Measurements from ENCODE around the gene RAB7A.

RAB7A gene

DNA sequence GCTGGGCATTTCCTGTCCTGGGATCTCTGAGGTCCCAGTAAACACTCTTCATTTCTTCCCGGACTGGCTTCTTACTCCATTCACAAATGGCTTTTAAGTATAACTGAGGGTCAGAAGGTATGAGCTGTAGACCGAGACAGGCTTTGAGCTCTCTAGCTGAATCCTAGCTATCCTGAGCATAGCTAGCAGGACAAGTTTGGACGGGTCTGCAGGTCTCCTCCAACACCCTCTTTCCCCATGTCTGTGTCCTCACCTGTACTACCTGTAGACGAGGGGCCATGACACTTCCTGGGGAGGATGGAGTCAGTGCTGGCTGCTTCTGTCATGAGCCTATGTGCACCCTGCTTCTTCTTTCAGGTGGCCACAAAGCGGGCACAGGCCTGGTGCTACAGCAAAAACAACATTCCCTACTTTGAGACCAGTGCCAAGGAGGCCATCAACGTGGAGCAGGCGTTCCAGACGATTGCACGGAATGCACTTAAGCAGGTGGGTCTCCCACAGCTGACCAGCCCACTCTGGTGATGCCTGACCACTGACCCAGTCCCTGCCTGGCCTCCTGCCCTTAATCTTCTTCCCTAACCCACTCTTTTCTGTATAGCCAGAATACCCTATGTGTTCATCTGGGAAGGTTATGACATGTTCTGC, 81.3 kb downstream of the RAB7A start:
- ChIA-PET POLR2A (no interaction called here), CTCF (no interaction called here)
- DNase-seq (ENCODE audit: extremely low spot score), result no peak
- TF ChIP-seq ARNT (IDR thresholded peaks at IDR 0.05) (no peak), FOXA1 (IDR thresholded peaks at IDR 0.05) (no peak), FOXM1 (IDR thresholded peaks at IDR 0.05; ENCODE audit: borderline replicate concordance) (no peak), SP1 (IDR thresholded peaks at IDR 0.05) (no peak), L3MBTL2 (conservative IDR thresholded peaks at IDR 0.05) (no peak)

DNA sequence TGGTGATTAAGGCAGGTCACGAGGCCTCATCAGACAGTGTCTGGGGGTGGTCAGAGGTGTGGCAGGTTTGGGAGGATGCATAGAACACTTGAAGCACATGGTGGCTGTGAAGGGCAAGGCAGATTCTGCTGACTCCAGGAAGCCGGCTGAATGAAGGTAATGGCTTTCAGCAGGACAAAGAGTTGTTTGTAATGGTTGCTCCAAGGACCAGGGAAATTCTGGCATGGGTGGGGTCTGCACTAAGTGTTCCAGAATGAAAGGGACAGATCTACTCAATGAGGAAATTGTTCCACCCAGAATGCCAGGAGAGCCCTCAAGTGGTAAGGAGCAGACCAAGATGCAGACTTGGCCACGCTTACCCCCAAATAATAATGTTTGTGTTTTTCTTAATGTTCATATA, 82.7 kb downstream of the RAB7A start:
- TF ChIP-seq L3MBTL2 (conservative IDR thresholded peaks at IDR 0.05), result no peak
- TF ChIP-seq BHLHE40 (IDR thresholded peaks at IDR 0.05; ENCODE audit: borderline replicate concordance), result no peak
- no peak for TF ChIP-seq ELF4 (IDR thresholded peaks at IDR 0.05)
- no peak for TF ChIP-seq TARDBP (IDR thresholded peaks at IDR 0.05)
- CTCF ChIA-PET, result interaction anchor here (0.6 kb wide), 2 partner anchors 8 to 1909 kb away, joined by 3 to 5 read pairs; no protein-coding TSS in a partner anchor
- DNase-seq (ENCODE audit: extremely low spot score), result no peak
- POLR2A ChIA-PET, result no interaction called here

DNA sequence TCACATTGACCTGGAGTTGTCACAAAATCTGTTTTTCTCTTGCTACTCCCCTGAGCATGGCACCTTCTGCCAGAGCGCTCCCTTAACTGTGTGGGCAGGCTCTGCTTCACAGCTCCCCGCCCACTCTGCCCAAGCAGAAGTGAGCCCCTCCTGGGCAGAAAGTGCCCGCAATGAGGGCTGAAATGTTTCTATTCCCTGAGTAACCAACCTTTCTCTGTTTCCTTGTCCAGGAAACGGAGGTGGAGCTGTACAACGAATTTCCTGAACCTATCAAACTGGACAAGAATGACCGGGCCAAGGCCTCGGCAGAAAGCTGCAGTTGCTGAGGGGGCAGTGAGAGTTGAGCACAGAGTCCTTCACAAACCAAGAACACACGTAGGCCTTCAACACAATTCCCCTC, 87.1 kb downstream of the RAB7A start:
- POLR2A ChIA-PET, result no interaction called here
- CTCF ChIA-PET, result no interaction called here
- TF ChIP-seq SP1 (IDR thresholded peaks at IDR 0.05), result no peak
- no peak for TF ChIP-seq FOXA1 (IDR thresholded peaks at IDR 0.05)
- no peak for TF ChIP-seq CTBP1 (IDR thresholded peaks at IDR 0.05; ENCODE audit: borderline replicate concordance)
- TF ChIP-seq TARDBP (IDR thresholded peaks at IDR 0.05), result no peak
- TF ChIP-seq LEF1 (IDR thresholded peaks at IDR 0.05; ENCODE audit: borderline replicate concordance), result no peak
- no peak for TF ChIP-seq ARNT (IDR thresholded peaks at IDR 0.05)
- no peak for TF ChIP-seq NFRKB (IDR thresholded peaks at IDR 0.05)
- no peak for DNase-seq (ENCODE audit: extremely low spot score)

DNA sequence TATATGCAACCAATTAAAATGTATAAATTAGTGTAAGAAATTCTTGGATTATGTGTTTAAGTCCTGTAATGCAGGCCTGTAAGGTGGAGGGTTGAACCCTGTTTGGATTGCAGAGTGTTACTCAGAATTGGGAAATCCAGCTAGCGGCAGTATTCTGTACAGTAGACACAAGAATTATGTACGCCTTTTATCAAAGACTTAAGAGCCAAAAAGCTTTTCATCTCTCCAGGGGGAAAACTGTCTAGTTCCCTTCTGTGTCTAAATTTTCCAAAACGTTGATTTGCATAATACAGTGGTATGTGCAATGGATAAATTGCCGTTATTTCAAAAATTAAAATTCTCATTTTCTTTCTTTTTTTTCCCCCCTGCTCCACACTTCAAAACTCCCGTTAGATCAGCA, 88.1 kb downstream of the RAB7A start:
- CTCF ChIA-PET, result interaction anchor here (0.6 kb wide), 1 partner anchor 191 kb away, joined by 4 read pairs; no protein-coding TSS in a partner anchor
- DNase-seq (ENCODE audit: extremely low spot score), result no peak
- POLR2A ChIA-PET, result no interaction called here
- TF ChIP-seq CTBP1 (IDR thresholded peaks at IDR 0.05; ENCODE audit: borderline replicate concordance) (no peak), L3MBTL2 (conservative IDR thresholded peaks at IDR 0.05) (no peak)

DNA sequence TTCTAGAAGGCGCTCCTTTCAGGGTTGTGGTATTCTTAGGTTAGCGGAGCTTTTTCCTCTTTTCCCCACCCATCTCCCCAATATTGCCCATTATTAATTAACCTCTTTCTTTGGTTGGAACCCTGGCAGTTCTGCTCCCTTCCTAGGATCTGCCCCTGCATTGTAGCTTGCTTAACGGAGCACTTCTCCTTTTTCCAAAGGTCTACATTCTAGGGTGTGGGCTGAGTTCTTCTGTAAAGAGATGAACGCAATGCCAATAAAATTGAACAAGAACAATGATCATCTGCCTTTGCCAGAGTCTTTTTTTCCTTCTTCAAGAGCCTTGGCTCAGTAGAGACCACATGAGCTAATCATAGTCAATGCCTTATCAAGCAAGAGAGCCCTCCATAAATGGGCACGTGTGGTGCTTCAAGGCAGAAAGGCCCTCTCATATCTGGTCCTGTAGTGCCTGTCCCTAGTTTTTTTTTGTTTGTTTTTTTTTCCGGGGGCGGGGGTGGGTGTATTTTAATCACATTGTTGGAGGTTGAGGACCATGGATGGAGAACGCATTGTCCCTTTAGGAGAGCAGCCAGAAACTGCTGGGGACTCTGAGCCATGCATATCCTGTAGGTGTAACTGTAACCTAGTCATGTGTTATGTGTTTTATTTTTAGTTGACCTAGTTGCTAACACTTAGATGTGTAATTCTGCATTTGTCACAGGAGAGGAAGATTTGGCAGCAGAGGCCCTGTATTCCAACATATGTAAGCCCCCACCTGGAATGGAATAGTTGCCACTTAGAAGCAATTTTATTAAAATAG, 88.7 kb downstream of the RAB7A start:
- no peak for DNase-seq (ENCODE audit: extremely low spot score)
- CTCF ChIA-PET, result interaction anchor here (0.6 kb wide), 1 partner anchor 190 kb away, joined by 4 read pairs; no protein-coding TSS in a partner anchor
- POLR2A ChIA-PET, result no interaction called here
- TF ChIP-seq SP1 (IDR thresholded peaks at IDR 0.05), result no peak
- TF ChIP-seq FOXM1 (IDR thresholded peaks at IDR 0.05; ENCODE audit: borderline replicate concordance), result no peak
- TF ChIP-seq TARDBP (IDR thresholded peaks at IDR 0.05), result no peak
- TF ChIP-seq ELF4 (IDR thresholded peaks at IDR 0.05), result no peak
- no peak for TF ChIP-seq NFRKB (IDR thresholded peaks at IDR 0.05)
- no peak for TF ChIP-seq LEF1 (IDR thresholded peaks at IDR 0.05; ENCODE audit: borderline replicate concordance)
- TF ChIP-seq L3MBTL2 (conservative IDR thresholded peaks at IDR 0.05), result no peak
- no peak for TF ChIP-seq ZNF384 (IDR thresholded peaks at IDR 0.05)
- no peak for TF ChIP-seq BHLHE40 (IDR thresholded peaks at IDR 0.05; ENCODE audit: borderline replicate concordance)

DNA sequence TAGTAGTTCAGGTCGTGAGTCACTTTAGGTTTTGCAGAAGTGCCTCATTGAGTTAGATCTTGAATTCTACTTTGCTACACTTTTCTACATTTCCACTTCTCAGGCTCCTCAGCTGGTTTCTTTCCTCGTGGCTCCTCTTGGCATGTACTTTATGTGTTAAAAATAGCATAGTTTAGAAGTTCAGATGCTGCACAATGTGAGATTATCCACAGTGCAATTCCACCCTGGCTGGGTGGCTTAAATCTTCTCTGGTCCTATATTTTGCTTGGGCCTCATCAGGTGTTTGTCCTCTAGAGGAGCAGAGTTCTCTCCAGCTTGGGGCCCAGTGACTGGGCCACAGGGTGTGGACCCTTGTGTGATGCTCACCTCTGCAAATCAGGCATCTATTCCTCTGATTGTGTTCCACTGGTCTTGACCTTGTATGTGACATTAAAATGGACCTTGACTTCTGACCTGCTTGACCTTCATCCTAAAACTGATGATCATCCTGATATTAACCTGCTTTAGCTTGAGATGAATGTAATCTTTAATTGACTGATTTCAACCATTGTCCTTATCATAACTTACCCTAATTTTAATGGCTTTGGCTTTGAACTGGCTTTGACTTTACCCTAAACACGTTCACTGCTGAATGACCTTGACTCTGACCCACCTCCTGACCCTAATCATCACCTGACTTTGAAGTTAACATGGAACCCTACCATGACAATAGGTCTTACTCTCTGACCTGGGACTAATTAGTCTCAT, 89.5 kb downstream of the RAB7A start:
- POLR2A ChIA-PET, result no interaction called here
- CTCF ChIA-PET, result no interaction called here
- TF ChIP-seq, protein P1, sequence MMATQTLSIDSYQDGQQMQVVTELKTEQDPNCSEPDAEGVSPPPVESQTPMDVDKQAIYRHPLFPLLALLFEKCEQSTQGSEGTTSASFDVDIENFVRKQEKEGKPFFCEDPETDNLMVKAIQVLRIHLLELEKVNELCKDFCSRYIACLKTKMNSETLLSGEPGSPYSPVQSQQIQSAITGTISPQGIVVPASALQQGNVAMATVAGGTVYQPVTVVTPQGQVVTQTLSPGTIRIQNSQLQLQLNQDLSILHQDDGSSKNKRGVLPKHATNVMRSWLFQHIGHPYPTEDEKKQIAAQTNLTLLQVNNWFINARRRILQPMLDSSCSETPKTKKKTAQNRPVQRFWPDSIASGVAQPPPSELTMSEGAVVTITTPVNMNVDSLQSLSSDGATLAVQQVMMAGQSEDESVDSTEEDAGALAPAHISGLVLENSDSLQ (IDR thresholded peaks at IDR 0.05), result no peak
- TF ChIP-seq SUZ12 (IDR thresholded peaks at IDR 0.05) (no peak), TARDBP (IDR thresholded peaks at IDR 0.05) (no peak), FOXM1 (IDR thresholded peaks at IDR 0.05; ENCODE audit: borderline replicate concordance) (no peak), L3MBTL2 (conservative IDR thresholded peaks at IDR 0.05) (no peak), FOXK2 (IDR thresholded peaks at IDR 0.05) (no peak), HDGF (IDR thresholded peaks at IDR 0.05; ENCODE audit: borderline replicate concordance) (no peak), LEF1 (IDR thresholded peaks at IDR 0.05; ENCODE audit: borderline replicate concordance) (no peak), BHLHE40 (IDR thresholded peaks at IDR 0.05; ENCODE audit: borderline replicate concordance) (no peak), ZNF384 (IDR thresholded peaks at IDR 0.05) (no peak), CTBP1 (IDR thresholded peaks at IDR 0.05; ENCODE audit: borderline replicate concordance) (no peak), SP1 (IDR thresholded peaks at IDR 0.05) (no peak), ELF4 (IDR thresholded peaks at IDR 0.05) (no peak), NFRKB (IDR thresholded peaks at IDR 0.05) (no peak), ARNT (IDR thresholded peaks at IDR 0.05) (no peak), FOXA1 (IDR thresholded peaks at IDR 0.05) (no peak)
- no peak for DNase-seq (ENCODE audit: extremely low spot score)

DNA sequence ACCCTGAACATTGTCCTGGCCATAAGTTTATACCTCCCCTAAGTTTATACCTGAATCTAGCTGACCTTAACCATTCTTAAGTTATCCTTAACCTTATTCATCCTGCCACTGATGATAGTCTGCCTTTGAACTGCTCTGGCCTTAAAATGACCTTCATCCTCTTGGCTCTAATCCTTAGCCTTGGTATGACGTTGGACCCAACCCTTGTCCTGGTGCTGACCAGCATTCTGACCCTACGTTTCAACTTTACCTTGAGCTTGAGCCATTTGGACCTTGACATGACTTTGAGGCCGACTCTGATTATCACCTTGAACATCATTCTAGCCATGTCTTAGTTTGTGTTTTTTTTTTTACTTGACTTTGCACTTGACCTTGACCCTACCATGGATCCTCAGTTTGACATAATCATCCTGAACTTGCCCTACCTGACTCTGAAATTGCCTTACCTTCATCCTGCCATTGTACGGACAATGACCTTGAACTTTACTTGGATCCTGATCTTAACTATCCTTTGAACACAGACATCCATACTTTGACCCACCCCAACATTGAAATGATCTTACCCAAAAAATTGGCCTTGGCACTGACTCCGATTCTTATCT, 92.3 kb downstream of the RAB7A start:
- TF ChIP-seq FOXA1 (IDR thresholded peaks at IDR 0.05) (no peak), CTBP1 (IDR thresholded peaks at IDR 0.05; ENCODE audit: borderline replicate concordance) (no peak), ZNF384 (IDR thresholded peaks at IDR 0.05) (no peak), SUZ12 (IDR thresholded peaks at IDR 0.05) (no peak)
- DNase-seq (ENCODE audit: extremely low spot score), result no peak
- ChIA-PET CTCF (no interaction called here), POLR2A (no interaction called here)

Measured in HEK293T (cell line).